HL-60 (cell line): Measurements from ENCODE around the gene NOS1.

Experiments used
- DNase-seq, 2 experiments: peaks; one replicate each; pipeline ENCODE4 v3.0.0-alpha.2; 2010 to 2020; ENCODE audit warnings: low read depth in 1 of 2, low spot score in 1 of 2
- H3K27ac ChIP-seq: fragments of 250-450 bp; sonication (Bioruptor Pico); replicated peaks from 2 replicates; pipeline ENCODE4 v1.5.1; 2020; ENCODE audit warnings: mild to moderate bottlenecking, moderate library complexity
- H3K27me3 ChIP-seq: fragments of 250-450 bp; sonication (Bioruptor Pico); 2 replicates; pipeline ENCODE4 v1.5.1; 2021; ENCODE audit warnings: mild to moderate bottlenecking, moderate library complexity; ENCODE audit not compliant: insufficient read depth, poor library complexity, severe bottlenecking
- H3K4me3 ChIP-seq: replicated peaks from 2 replicates; pipeline ENCODE4 v1.5.1; 2011; ENCODE audit warnings: mild to moderate bottlenecking, control low read depth, low read length; ENCODE audit not compliant: insufficient read depth
- GABPA ChIP-seq: IDR thresholded peaks from 2 replicates; pipeline ENCODE4 v1.6.1; 2012; ENCODE audit warnings: low read depth
- POLR2AphosphoS5 ChIP-seq: IDR thresholded peaks from 2 replicates; pipeline ENCODE4 v1.6.1; 2012; ENCODE audit warnings: low read depth
- SPI1 ChIP-seq: IDR thresholded peaks from 2 replicates; pipeline ENCODE4 v1.6.1; 2012; ENCODE audit warnings: low read depth, mild to moderate bottlenecking, borderline replicate concordance
- TF ChIP-seq, protein P1 (sequence below): IDR thresholded peaks from one replicate; pipeline ENCODE4 v1.5.1; 2011; ENCODE audit warnings: low read length, control low read depth, inconsistent platforms; ENCODE audit not compliant: insufficient read depth
- TF ChIP-seq, protein P2 (sequence below): IDR thresholded peaks from 2 replicates; pipeline ENCODE4 v1.6.1; 2012; ENCODE audit warnings: low read depth; ENCODE audit not compliant: insufficient replicate concordance

The NOS1 gene

DNA sequence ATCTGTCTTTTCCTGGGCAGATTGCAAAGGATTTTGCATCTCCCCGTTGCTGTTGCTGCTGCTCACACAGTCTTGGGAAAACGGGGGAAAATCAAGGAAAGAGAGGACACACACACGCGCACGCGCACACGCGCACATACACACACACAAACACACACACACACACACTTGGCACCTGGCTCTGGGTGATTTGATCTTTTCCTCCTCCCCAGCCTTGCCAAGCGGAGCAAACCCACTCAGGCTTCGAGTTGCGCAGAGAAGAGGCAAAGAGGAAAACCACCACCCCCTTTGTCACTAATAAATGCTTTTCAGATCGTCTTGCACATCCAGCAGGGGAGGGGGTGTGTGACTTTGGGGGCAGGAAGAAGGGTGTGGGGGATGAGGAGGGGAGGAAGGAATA is 965 bp upstream of the NOS1 start:
- no peak for DNase-seq
- TF ChIP-seq POLR2AphosphoS5 (no peak), GABPA (no peak), SPI1 (no peak)
- TF ChIP-seq, protein P1, sequence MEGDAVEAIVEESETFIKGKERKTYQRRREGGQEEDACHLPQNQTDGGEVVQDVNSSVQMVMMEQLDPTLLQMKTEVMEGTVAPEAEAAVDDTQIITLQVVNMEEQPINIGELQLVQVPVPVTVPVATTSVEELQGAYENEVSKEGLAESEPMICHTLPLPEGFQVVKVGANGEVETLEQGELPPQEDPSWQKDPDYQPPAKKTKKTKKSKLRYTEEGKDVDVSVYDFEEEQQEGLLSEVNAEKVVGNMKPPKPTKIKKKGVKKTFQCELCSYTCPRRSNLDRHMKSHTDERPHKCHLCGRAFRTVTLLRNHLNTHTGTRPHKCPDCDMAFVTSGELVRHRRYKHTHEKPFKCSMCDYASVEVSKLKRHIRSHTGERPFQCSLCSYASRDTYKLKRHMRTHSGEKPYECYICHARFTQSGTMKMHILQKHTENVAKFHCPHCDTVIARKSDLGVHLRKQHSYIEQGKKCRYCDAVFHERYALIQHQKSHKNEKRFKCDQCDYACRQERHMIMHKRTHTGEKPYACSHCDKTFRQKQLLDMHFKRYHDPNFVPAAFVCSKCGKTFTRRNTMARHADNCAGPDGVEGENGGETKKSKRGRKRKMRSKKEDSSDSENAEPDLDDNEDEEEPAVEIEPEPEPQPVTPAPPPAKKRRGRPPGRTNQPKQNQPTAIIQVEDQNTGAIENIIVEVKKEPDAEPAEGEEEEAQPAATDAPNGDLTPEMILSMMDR: no peak
- TF ChIP-seq, protein P2, sequence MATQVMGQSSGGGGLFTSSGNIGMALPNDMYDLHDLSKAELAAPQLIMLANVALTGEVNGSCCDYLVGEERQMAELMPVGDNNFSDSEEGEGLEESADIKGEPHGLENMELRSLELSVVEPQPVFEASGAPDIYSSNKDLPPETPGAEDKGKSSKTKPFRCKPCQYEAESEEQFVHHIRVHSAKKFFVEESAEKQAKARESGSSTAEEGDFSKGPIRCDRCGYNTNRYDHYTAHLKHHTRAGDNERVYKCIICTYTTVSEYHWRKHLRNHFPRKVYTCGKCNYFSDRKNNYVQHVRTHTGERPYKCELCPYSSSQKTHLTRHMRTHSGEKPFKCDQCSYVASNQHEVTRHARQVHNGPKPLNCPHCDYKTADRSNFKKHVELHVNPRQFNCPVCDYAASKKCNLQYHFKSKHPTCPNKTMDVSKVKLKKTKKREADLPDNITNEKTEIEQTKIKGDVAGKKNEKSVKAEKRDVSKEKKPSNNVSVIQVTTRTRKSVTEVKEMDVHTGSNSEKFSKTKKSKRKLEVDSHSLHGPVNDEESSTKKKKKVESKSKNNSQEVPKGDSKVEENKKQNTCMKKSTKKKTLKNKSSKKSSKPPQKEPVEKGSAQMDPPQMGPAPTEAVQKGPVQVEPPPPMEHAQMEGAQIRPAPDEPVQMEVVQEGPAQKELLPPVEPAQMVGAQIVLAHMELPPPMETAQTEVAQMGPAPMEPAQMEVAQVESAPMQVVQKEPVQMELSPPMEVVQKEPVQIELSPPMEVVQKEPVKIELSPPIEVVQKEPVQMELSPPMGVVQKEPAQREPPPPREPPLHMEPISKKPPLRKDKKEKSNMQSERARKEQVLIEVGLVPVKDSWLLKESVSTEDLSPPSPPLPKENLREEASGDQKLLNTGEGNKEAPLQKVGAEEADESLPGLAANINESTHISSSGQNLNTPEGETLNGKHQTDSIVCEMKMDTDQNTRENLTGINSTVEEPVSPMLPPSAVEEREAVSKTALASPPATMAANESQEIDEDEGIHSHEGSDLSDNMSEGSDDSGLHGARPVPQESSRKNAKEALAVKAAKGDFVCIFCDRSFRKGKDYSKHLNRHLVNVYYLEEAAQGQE: no peak
- H3K27ac ChIP-seq: no peak overlapping the region
- H3K4me3 ChIP-seq: no peak overlapping the region
- H3K27me3 ChIP-seq: peaks cover 43% of the 10 kb centered on the region

DNA sequence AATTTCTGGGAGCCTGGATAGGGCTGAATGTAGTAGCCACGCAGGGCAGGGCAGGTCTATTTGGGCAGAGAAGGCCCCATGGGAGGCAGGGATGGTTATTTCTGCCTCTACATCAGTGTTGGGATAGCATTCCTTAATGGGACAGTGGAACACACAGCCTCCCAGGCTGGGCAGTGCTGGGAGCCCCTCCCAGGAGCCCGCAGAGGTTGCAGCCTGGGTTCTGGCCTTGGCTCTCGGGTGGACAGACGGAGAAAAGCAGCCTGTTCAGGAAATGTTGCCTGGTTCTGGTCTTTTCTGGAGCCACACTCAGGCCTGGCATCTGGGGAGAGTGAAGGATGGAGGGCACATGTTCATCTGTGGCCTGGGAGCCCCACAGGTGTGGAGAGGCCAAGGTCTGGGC is 479 bp upstream of the NOS1 start:
- TF ChIP-seq, protein P1: no peak
- TF ChIP-seq, protein P2: no peak
- TF ChIP-seq POLR2AphosphoS5 (no peak), GABPA (no peak), SPI1 (no peak)
- Histone ChIP-seq H3K27ac (no peak overlapping the region), H3K4me3 (no peak overlapping the region), H3K27me3 (peaks cover 43% of the 10 kb centered on the region)
- no peak for DNase-seq

DNA sequence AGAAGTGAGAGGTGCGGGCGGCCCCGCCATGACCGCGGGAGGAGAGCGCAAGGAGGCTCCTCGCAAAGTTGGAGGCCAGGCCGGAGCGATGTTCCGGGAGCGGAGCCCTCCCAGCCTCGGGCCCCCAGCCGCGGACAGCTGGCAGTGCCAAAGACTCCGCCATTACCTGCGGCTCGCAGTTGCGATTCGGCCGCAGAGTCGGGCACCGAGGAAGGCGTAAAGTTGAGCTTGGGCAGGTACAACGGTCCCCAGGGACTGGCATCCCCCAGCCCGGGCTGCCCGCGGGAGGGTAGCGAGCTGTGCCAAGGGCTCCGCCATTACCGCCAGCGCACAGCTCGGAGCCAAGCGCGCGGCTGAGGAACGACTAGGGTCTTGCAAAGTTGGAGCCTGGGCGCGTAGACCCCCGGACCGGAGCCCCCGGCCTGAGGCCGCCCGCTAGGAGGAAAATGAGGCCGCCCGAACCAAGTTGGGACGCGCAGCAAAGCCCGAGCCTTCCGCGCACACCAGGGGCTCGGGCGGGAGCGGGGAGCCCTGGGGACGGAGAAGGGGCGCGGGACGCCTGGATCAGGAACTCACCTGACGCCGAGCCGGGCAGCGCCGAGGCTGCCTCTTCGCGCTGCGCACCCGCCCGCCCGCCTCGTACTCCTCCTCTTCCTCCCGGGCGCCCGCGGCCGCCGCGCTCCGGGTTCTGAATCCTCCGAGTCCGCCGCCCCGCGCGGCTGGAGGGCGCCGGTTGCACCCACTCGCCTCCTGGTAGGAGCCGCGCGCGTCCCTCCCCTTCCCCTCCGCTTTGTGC is 677 bp downstream of the NOS1 start:
- H3K27me3 ChIP-seq: peaks cover 43% of the 10 kb centered on the region
- TF ChIP-seq, protein P1: no peak
- TF ChIP-seq, protein P2: no peak
- no peak for TF ChIP-seq SPI1
- no peak for TF ChIP-seq GABPA
- TF ChIP-seq POLR2AphosphoS5: no peak
- no peak for DNase-seq
- H3K4me3 ChIP-seq: no peak overlapping the region
- no peak overlapping the region for H3K27ac ChIP-seq
